ENCODE results near the gene TSR3. TPM values are rescaled to one million over a fixed set of nuclear protein-coding genes. Genes with fewer than 3 reads are reported as not detected.

Gene TSR3
- total and polyA plus RNA-seq, 4 donors, result 32.1 to 88.0 (median 52.9) TPM

- WGBS, 2 donors, result 90 to 91% methylated on average over 14 of the region's 14 CpGs
- no peaks in the 10 kb centered on the region for H3K9me3 ChIP-seq (ENCODE audit: control insufficient read depth, low read length)
- H3K27ac ChIP-seq (ENCODE audit: low read depth in 1 of 2, low read length in 2 of 2), result no peak overlapping the region
- intact Hi-C loops (cut with DNase I), result no loop called here
- no peak overlapping the region for H3K4me3 ChIP-seq (ENCODE audit: low read length in 2 of 2)
- DNase-seq (no peak), ATAC-seq (ENCODE audit: low FRiP score) (no peak)
- no peaks in the 10 kb centered on the region for H3K36me3 ChIP-seq (ENCODE audit: control insufficient read depth in 1 of 2, insufficient read depth in 2 of 2, low read length in 1 of 2)
- no peaks in the 10 kb centered on the region for H3K4me1 ChIP-seq (ENCODE audit: control insufficient read depth in 1 of 2, insufficient read depth in 2 of 2, low read length in 2 of 2)
- no peaks in the 10 kb centered on the region for H3K27me3 ChIP-seq (ENCODE audit: control insufficient read depth in 1 of 2, insufficient read depth in 2 of 2, low read length in 1 of 2)
Observed at GRCh38 chr16:1344499-1344898, 7.2 kb downstream of the TSR3 start.

DNA sequence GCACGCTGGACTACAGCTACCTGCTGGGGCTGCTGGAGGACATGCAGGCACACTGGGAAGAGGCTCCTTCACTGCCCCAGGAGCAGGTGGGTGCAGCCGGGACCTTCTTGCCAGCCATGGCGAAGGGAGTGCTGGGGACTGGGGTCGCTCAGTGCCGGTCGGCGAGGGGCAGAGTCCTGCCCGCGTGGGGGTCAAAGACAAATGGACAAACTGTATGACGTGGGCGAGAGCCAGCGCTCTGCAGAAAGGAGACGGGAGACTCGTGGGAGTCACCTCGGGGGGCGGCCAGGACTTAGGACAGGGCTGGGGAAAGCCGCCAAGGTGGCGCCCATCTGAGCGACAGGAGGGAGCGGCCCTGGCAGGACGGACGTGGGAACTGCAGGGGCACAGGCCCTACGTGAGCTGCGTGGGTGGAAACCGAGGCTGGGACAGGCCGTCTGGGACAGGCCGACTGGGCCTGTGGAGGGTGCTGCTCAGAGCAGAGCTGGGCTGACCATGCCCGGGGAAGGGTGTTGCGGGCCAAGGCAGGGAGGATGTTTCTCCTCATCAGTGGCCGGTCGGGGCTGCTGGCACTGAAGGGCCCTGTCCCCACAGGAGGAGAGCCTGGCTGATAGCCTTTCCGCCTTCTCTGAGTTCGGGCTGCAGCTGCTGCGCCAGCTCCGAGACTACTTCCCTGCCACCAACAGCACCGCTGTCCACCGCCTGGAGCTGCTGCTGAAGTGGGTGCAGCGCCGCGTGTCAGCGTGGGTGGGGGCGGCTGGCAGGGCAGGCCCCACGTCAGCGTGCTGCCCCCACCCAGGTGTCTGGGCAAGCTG is 8.0 kb downstream of the TSR3 start:
- Histone ChIP-seq H3K36me3 (ENCODE audit: control insufficient read depth in 1 of 2, insufficient read depth in 2 of 2, low read length in 1 of 2) (no peaks in the 10 kb centered on the region), H3K4me1 (ENCODE audit: control insufficient read depth in 1 of 2, insufficient read depth in 2 of 2, low read length in 2 of 2) (no peaks in the 10 kb centered on the region), H3K27me3 (ENCODE audit: control insufficient read depth in 1 of 2, insufficient read depth in 2 of 2, low read length in 1 of 2) (no peaks in the 10 kb centered on the region), H3K4me3 (ENCODE audit: low read length in 2 of 2) (no peak overlapping the region), H3K9me3 (ENCODE audit: control insufficient read depth, low read length) (no peaks in the 10 kb centered on the region), H3K27ac (ENCODE audit: low read depth in 1 of 2, low read length in 2 of 2) (no peak overlapping the region)
- ATAC-seq (ENCODE audit: low FRiP score), result peak; percentile 17
- no peak for DNase-seq
- WGBS, 2 donors, result 35 to 38% methylated on average over 41 to 44 of the region's 44 CpGs
- intact Hi-C loops (cut with DNase I), result no loop called here

GRCh38 chr16:1342526-1343427 is 8.9 kb downstream of the TSR3 start:
- H3K27ac ChIP-seq (ENCODE audit: low read depth in 1 of 2, low read length in 2 of 2), result no peak overlapping the region
- H3K4me1 ChIP-seq (ENCODE audit: control insufficient read depth in 1 of 2, insufficient read depth in 2 of 2, low read length in 2 of 2), result no peaks in the 10 kb centered on the region
- WGBS, 2 donors, result 9% methylated on average over 47 to 49 of the region's 49 CpGs
- peak; percentile 79 for ATAC-seq (ENCODE audit: low FRiP score)
- intact Hi-C loops (cut with DNase I), result no loop called here
- H3K9me3 ChIP-seq (ENCODE audit: control insufficient read depth, low read length), result no peaks in the 10 kb centered on the region
- no peaks in the 10 kb centered on the region for H3K36me3 ChIP-seq (ENCODE audit: control insufficient read depth in 1 of 2, insufficient read depth in 2 of 2, low read length in 1 of 2)
- DNase-seq, result peak; percentile 94 to 96
- H3K27me3 ChIP-seq (ENCODE audit: control insufficient read depth in 1 of 2, insufficient read depth in 2 of 2, low read length in 1 of 2), result no peaks in the 10 kb centered on the region
- H3K4me3 ChIP-seq (ENCODE audit: low read length in 2 of 2), result no peak overlapping the region

DNA sequence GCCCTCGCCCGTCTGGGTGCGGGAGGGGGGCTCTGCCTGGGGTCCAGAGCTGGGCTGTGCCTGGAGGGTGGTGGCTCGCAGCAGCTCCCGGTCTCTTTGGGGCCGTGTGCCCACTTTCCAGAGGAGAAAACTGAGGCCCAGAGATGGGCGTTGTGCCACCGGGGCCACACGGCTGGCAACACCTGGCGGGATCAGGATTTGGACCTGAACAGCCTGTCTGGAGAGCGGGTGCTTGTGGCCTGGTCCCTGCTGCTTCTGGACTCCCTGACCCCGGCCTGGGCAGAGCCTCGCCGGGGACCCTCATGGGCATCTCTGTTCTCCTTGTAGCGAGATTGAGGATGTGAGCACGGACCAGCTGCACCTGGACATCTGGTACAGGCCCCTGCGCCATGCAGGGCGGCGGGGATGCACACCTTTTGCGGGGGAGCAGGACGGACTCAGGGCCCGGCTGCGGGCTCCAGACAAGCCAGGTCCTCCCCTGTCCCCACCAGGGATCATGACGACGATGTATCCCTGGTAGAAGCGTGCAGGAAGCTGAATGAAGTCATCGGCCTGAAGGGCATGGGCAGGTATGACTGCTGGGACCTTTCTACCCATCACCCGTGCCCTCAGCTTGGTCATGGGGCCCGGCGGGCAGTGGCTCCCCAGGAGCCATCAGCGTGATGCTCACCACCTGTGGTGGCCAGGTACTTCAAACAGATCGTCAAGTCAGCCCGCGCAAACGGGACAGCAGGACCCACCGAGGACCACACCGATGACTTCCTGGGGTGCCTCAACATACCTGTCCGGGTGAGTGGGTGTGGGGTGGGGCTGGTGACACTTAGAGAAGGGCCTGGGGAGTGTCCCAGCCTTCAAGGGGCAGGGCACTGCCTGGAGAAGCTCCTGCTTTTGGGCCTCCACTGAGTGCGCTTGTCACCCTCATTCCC is 9.9 kb downstream of the TSR3 start:
- no peaks in the 10 kb centered on the region for H3K9me3 ChIP-seq (ENCODE audit: control insufficient read depth, low read length)
- intact Hi-C loops (cut with DNase I), result no loop called here
- H3K4me1 ChIP-seq (ENCODE audit: control insufficient read depth in 1 of 2, insufficient read depth in 2 of 2, low read length in 2 of 2), result no peaks in the 10 kb centered on the region
- no peaks in the 10 kb centered on the region for H3K27me3 ChIP-seq (ENCODE audit: control insufficient read depth in 1 of 2, insufficient read depth in 2 of 2, low read length in 1 of 2)
- DNase-seq, result no peak
- H3K27ac ChIP-seq (ENCODE audit: low read depth in 1 of 2, low read length in 2 of 2), result no peak overlapping the region
- H3K4me3 ChIP-seq (ENCODE audit: low read length in 2 of 2), result no peak overlapping the region
- no peaks in the 10 kb centered on the region for H3K36me3 ChIP-seq (ENCODE audit: control insufficient read depth in 1 of 2, insufficient read depth in 2 of 2, low read length in 1 of 2)
- 88% methylated on average over 36 to 39 of the region's 39 CpGs for whole genome bisulfite sequencing, 2 donors
- no peak for ATAC-seq (ENCODE audit: low FRiP score)

- H3K4me3 ChIP-seq (ENCODE audit: low read length in 2 of 2), result no peak overlapping the region
- no peaks in the 10 kb centered on the region for H3K4me1 ChIP-seq (ENCODE audit: control insufficient read depth in 1 of 2, insufficient read depth in 2 of 2, low read length in 2 of 2)
- ATAC-seq (ENCODE audit: low FRiP score), result no peak
- no peak overlapping the region for H3K27ac ChIP-seq (ENCODE audit: low read depth in 1 of 2, low read length in 2 of 2)
- intact Hi-C loops (cut with DNase I), result no loop called here
- 79 to 82% methylated on average over 31 to 36 of the region's 36 CpGs for WGBS, 2 donors
- no peak for DNase-seq
- H3K36me3 ChIP-seq (ENCODE audit: control insufficient read depth in 1 of 2, insufficient read depth in 2 of 2, low read length in 1 of 2), result no peaks in the 10 kb centered on the region
- no peaks in the 10 kb centered on the region for H3K9me3 ChIP-seq (ENCODE audit: control insufficient read depth, low read length)
- H3K27me3 ChIP-seq (ENCODE audit: control insufficient read depth in 1 of 2, insufficient read depth in 2 of 2, low read length in 1 of 2), result no peaks in the 10 kb centered on the region
Observed at GRCh38 chr16:1340730-1341494, 10.8 kb downstream of the TSR3 start.

DNA sequence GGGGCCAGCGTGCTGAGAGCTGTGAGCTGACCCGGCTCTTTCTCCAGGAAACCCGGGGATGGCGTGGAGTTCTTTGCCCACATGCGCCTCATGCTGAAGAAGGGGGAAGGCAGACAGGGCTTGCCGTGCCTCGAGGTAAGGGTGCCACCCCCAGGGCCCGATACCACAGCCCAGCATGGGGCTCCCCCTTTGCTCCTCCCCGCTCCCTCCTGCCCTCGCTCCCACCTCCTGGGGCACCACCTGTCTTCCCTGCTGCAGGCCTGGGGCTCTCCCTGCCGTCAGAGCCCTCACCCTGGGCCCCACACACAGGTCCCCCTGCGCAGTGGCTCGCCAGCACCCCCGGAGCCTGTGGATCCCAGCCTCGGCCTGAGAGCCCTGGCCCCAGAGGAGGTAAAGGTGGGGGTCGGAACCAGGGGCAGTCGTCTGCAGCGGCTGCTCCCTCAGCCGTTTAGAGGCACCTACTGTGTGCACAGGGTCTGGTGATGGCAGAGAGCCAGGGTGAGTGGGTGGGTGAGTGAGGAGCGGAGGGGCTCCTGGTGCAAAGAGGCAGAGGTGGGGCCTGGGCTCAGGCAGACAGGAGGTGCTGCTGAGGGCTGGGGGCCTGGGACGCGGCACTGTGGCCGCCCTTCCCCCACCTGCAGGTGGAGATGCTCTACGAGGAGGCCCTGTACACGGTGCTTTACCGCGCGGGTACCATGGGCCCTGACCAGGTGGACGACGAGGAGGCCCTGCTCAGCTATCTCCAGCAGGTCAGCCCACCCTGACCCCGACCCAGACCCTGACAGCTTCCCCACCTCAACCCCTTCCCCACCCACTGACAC is 12.6 kb downstream of the TSR3 start:
- H3K27ac ChIP-seq (ENCODE audit: low read depth in 1 of 2, low read length in 2 of 2), result no peak overlapping the region
- H3K4me3 ChIP-seq (ENCODE audit: low read length in 2 of 2), result no peak overlapping the region
- 62 to 69% methylated on average over 27 to 31 of the region's 31 CpGs for WGBS, 2 donors
- no peaks in the 10 kb centered on the region for H3K36me3 ChIP-seq (ENCODE audit: control insufficient read depth in 1 of 2, insufficient read depth in 2 of 2, low read length in 1 of 2)
- no peaks in the 10 kb centered on the region for H3K27me3 ChIP-seq (ENCODE audit: control insufficient read depth in 1 of 2, insufficient read depth in 2 of 2, low read length in 1 of 2)
- no peak for ATAC-seq (ENCODE audit: low FRiP score)
- intact Hi-C loops (cut with DNase I), result no loop called here
- H3K9me3 ChIP-seq (ENCODE audit: control insufficient read depth, low read length), result no peaks in the 10 kb centered on the region
- H3K4me1 ChIP-seq (ENCODE audit: control insufficient read depth in 1 of 2, insufficient read depth in 2 of 2, low read length in 2 of 2), result no peaks in the 10 kb centered on the region
- DNase-seq, result no peak

GRCh38 chr16:1338119-1338730 is 13.5 kb downstream of the TSR3 start:
- intact Hi-C loops (cut with DNase I), result no loop called here
- Histone ChIP-seq H3K27ac (ENCODE audit: low read depth in 1 of 2, low read length in 2 of 2) (no peak overlapping the region), H3K36me3 (ENCODE audit: control insufficient read depth in 1 of 2, insufficient read depth in 2 of 2, low read length in 1 of 2) (no peaks in the 10 kb centered on the region), H3K9me3 (ENCODE audit: control insufficient read depth, low read length) (no peaks in the 10 kb centered on the region), H3K4me3 (ENCODE audit: low read length in 2 of 2) (no peak overlapping the region), H3K4me1 (ENCODE audit: control insufficient read depth in 1 of 2, insufficient read depth in 2 of 2, low read length in 2 of 2) (no peaks in the 10 kb centered on the region), H3K27me3 (ENCODE audit: control insufficient read depth in 1 of 2, insufficient read depth in 2 of 2, low read length in 1 of 2) (no peaks in the 10 kb centered on the region)
- ATAC-seq (ENCODE audit: low FRiP score) (no peak), DNase-seq (no peak)
- 51 to 57% methylated on average over 30 of the region's 30 CpGs for WGBS, 2 donors
